IMR-90 (cell line): Measurements from ENCODE around the gene AFAP1L2.

ENCODE experiments used
- MXI1 ChIP-seq: IDR thresholded peaks from 2 replicates; pipeline ENCODE4 v1.6.1; 2012; ENCODE audit warnings: low read depth, mild to moderate bottlenecking, low read length, moderate library complexity, borderline replicate concordance
- POLR2A ChIP-seq: IDR thresholded peaks from 2 replicates; pipeline ENCODE4 v1.6.1; 2012; ENCODE audit warnings: mild to moderate bottlenecking, low read depth, low read length
- TF ChIP-seq, protein P1 (sequence below): conservative IDR thresholded peaks from 2 replicates; pipeline ENCODE4 v1.5.1; 2012; ENCODE audit warnings: mild to moderate bottlenecking, low read depth, low read length, improper control_type of control experiment

DNA sequence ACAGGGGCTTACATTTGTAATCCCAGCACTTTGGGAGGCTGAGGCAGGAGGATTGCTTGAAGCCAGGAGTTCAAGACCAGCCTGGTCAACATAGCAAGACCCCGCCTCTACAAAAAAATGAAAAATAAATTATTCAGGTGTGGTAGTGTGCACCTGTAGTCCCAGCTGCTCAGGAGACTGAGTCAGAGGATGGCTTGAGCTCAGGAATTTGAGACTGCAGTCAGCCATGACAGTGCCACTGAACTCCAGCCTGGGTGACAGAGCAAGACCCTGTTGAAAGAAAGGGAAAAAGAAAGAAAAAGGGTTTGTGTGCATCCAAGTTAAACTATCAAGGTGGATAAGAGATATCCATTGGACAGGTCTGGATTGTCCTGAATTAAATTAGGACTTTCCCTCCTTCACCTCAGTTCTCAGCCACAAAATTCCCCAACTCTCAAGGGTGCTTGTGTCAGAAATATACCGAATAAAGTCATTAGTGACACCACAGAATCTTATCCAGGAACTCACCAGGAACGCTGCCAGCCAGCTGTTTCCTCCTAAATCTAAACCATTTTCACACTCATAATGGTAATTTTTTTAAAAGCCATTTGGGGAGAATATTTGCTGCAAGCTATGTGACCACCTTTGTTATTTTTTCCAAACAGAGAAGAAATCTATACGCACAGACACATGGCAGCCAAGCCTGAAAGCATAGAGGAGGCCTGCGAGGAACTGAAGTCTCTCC lies 12.0 kb downstream of the AFAP1L2 start:
- no peak for TF ChIP-seq POLR2A
- TF ChIP-seq, protein P1, sequence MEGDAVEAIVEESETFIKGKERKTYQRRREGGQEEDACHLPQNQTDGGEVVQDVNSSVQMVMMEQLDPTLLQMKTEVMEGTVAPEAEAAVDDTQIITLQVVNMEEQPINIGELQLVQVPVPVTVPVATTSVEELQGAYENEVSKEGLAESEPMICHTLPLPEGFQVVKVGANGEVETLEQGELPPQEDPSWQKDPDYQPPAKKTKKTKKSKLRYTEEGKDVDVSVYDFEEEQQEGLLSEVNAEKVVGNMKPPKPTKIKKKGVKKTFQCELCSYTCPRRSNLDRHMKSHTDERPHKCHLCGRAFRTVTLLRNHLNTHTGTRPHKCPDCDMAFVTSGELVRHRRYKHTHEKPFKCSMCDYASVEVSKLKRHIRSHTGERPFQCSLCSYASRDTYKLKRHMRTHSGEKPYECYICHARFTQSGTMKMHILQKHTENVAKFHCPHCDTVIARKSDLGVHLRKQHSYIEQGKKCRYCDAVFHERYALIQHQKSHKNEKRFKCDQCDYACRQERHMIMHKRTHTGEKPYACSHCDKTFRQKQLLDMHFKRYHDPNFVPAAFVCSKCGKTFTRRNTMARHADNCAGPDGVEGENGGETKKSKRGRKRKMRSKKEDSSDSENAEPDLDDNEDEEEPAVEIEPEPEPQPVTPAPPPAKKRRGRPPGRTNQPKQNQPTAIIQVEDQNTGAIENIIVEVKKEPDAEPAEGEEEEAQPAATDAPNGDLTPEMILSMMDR: no peak
- TF ChIP-seq MXI1: no peak
